Smooth muscle cell (in vitro differentiated cells): ENCODE results near the gene TRAF2. TPM values are rescaled to one million over a fixed set of nuclear protein-coding genes. Genes with fewer than 3 reads are reported as not detected.

Experiments used
- DNase-seq: peaks from one replicate; lab custom pipeline; 2025; ENCODE audit not compliant: unreplicated experiment; lab: John Stamatoyannopoulos, UW
- H2AFZ ChIP-seq: fragments of 200-600 bp; sonication (generic); 2 replicates; pipeline ENCODE4 v1.6.0; 2016; ENCODE audit warnings: antibody characterized with exemption, low read depth, mild to moderate bottlenecking
- H3F3A ChIP-seq: fragments of 200-600 bp; sonication (generic); 2 replicates; pipeline ENCODE4 v1.6.0; 2017; ENCODE audit warnings: antibody characterized with exemption, low read depth
- H3K27ac ChIP-seq: fragments of 200-600 bp; sonication (generic); 2 replicates; pipeline ENCODE4 v1.5.1; 2016; ENCODE audit warnings: low read depth, mild to moderate bottlenecking
- H3K27me3 ChIP-seq: fragments of 200-600 bp; sonication (generic); 2 replicates; pipeline ENCODE4 v1.6.1; 2016; ENCODE audit warnings: low read depth, mild to moderate bottlenecking
- H3K36me3 ChIP-seq: fragments of 200-600 bp; sonication (generic); 2 replicates; pipeline ENCODE4 v1.5.1; 2016; ENCODE audit warnings: low read depth
- H3K4me1 ChIP-seq: fragments of 200-600 bp; sonication (generic); 2 replicates; pipeline ENCODE4 v1.5.1; 2016; ENCODE audit warnings: low read depth
- H3K4me2 ChIP-seq: fragments of 200-600 bp; sonication (generic); 2 replicates; pipeline ENCODE4 v1.6.0; 2016; ENCODE audit warnings: mild to moderate bottlenecking
- H3K4me3 ChIP-seq: fragments of 200-600 bp; sonication (generic); 2 replicates; pipeline ENCODE4 v1.5.1; 2016; ENCODE audit warnings: mild to moderate bottlenecking
- H3K79me2 ChIP-seq: fragments of 200-600 bp; sonication (generic); 2 replicates; pipeline ENCODE4 v1.6.0; 2016; ENCODE audit warnings: low read depth, mild to moderate bottlenecking
- H3K9ac ChIP-seq: fragments of 200-600 bp; sonication (generic); 2 replicates; pipeline ENCODE4 v1.6.0; 2016; ENCODE audit warnings: low read depth
- H3K9me3 ChIP-seq: fragments of 200-600 bp; sonication (generic); replicated peaks from 2 replicates; pipeline ENCODE4 v1.5.1; 2016; ENCODE audit warnings: low read depth
- H4K20me1 ChIP-seq: fragments of 200-600 bp; sonication (generic); 2 replicates; pipeline ENCODE4 v1.6.0; 2016; ENCODE audit warnings: low read depth
- WGBS: methylation state at CpG from one replicate; pipeline ENCODE4 v1.1.7; 2016; ENCODE audit warnings: low lambda C conversion rate; 5-methylcytosine and 5-hydroxymethylcytosine counted together
- polyA plus RNA-seq: library from polyadenylated mRNA; unstranded; fragments of >200 nt; fragmentation: Nextera tagmentation; extraction: Ambion mirVana; gene quantifications from 2 replicates; pipeline ENCODE4 v1.2.1, GENCODE V29; 2016
- total RNA-seq: library from RNA; depleted of rRNA; stranded (reverse); fragments of >200 nt; gene quantifications from 2 replicates; pipeline ENCODE4 v1.2.3, GENCODE V29; 2014
- TF ChIP-seq, protein P1 (sequence below): fragments of 200-600 bp; sonication (generic); IDR thresholded peaks from 2 replicates; pipeline ENCODE4 v1.5.1; 2017; ENCODE audit warnings: borderline replicate concordance, mild to moderate bottlenecking, antibody characterized with exemption; ENCODE audit not compliant: insufficient read depth, poor library complexity, severe bottlenecking

The TRAF2 gene
- total and polyA plus RNA-seq, 2 experiments from 2014 or later, result 7.0 to 15.9 TPM

DNA sequence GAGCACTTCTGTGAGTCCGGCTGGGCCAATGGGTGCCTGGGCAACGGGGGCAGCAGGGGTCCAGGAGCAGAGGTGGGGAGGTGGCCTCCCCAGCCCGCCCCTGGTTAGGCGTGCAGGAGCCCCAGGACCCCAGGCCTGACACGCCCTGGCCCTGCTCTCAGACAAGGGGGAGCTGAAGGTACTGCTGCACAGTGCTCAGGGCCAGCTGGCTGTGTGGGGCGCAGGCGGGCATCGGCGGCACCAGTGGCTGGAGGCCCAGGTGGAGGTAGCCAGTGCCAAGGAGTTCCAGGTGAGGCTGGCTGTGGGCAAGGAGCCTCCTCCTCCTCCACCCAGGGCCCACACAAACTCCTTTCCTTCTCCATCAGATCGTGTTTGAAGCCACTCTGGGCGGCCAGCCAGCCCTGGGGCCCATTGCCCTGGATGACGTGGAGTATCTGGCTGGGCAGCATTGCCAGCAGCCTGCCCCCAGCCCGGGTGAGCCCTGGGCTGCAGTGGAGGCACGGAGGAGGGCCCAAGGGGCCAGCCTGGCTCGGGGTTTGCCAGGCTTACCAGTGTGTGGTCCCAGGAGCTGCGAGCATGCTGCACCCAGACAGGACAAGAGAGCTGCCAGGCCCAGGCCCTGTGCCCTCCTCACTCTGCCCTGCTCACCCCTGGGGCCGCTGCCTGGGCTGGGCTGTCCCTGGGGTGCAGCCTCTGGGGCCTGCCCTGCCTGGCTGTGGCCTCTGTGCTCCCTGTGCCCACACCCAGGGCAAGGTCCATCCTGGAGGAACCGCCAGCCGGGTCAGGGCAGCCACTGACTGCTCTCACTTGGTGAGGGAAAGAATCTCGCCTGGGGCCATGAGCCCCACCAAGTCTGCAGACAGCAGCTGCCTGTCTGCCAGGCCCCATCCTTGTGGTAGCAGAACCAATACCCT lies 27.2 kb upstream of the TRAF2 start:
- H3K4me1 ChIP-seq, result no peaks in the 10 kb centered on the region
- no peak overlapping the region for H2AFZ ChIP-seq
- no peaks in the 10 kb centered on the region for H3K27me3 ChIP-seq
- no peak for DNase-seq
- TF ChIP-seq, protein P1, sequence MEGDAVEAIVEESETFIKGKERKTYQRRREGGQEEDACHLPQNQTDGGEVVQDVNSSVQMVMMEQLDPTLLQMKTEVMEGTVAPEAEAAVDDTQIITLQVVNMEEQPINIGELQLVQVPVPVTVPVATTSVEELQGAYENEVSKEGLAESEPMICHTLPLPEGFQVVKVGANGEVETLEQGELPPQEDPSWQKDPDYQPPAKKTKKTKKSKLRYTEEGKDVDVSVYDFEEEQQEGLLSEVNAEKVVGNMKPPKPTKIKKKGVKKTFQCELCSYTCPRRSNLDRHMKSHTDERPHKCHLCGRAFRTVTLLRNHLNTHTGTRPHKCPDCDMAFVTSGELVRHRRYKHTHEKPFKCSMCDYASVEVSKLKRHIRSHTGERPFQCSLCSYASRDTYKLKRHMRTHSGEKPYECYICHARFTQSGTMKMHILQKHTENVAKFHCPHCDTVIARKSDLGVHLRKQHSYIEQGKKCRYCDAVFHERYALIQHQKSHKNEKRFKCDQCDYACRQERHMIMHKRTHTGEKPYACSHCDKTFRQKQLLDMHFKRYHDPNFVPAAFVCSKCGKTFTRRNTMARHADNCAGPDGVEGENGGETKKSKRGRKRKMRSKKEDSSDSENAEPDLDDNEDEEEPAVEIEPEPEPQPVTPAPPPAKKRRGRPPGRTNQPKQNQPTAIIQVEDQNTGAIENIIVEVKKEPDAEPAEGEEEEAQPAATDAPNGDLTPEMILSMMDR, result no peak
- H3K36me3 ChIP-seq, result no peaks in the 10 kb centered on the region
- WGBS, result 95% methylated on average over 20 of the region's 20 CpGs
- peaks cover 6% of the 10 kb centered on the region for H3K79me2 ChIP-seq
- H3K4me3 ChIP-seq, result no peak overlapping the region
- H3K4me2 ChIP-seq, result no peak overlapping the region
- H3K27ac ChIP-seq, result no peak overlapping the region
- no peak overlapping the region for H3K9ac ChIP-seq
- no peaks in the 10 kb centered on the region for H3F3A ChIP-seq
- peaks cover 25% of the 10 kb centered on the region for H4K20me1 ChIP-seq
- H3K9me3 ChIP-seq, result no peaks in the 10 kb centered on the region

DNA sequence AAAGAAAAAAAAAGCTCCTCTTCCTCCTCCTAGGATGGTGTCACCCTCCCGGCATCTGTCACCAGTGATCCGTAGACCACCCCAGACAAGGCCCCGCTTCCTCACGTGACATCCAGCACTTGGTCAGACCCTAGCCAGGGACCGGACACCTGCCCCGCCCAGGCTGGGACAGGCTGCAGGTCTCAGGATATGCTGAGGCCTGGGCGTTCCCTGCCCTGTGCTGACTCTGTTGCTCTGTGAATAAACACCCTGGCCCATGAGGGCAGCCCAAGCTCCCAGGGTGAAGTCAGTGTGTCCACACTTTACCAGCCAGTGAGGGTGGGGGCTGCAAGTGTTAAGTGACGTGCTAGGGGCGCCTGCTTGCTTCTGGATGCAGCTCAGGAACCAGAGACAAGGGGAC lies 25.8 kb upstream of the TRAF2 start:
- Histone ChIP-seq H3K79me2 (peaks cover 20% of the 10 kb centered on the region), H3K36me3 (no peaks in the 10 kb centered on the region), H3K9ac (no peak overlapping the region), H3K27ac (no peak overlapping the region), H3F3A (no peaks in the 10 kb centered on the region), H3K27me3 (no peaks in the 10 kb centered on the region), H4K20me1 (peaks cover 39% of the 10 kb centered on the region), H3K4me3 (no peak overlapping the region), H3K4me2 (no peak overlapping the region), H3K4me1 (no peaks in the 10 kb centered on the region), H2AFZ (no peak overlapping the region), H3K9me3 (no peaks in the 10 kb centered on the region)
- TF ChIP-seq, protein P1, result no peak
- DNase-seq, result no peak
- 90% methylated on average over 9 of the region's 9 CpGs for WGBS

DNA sequence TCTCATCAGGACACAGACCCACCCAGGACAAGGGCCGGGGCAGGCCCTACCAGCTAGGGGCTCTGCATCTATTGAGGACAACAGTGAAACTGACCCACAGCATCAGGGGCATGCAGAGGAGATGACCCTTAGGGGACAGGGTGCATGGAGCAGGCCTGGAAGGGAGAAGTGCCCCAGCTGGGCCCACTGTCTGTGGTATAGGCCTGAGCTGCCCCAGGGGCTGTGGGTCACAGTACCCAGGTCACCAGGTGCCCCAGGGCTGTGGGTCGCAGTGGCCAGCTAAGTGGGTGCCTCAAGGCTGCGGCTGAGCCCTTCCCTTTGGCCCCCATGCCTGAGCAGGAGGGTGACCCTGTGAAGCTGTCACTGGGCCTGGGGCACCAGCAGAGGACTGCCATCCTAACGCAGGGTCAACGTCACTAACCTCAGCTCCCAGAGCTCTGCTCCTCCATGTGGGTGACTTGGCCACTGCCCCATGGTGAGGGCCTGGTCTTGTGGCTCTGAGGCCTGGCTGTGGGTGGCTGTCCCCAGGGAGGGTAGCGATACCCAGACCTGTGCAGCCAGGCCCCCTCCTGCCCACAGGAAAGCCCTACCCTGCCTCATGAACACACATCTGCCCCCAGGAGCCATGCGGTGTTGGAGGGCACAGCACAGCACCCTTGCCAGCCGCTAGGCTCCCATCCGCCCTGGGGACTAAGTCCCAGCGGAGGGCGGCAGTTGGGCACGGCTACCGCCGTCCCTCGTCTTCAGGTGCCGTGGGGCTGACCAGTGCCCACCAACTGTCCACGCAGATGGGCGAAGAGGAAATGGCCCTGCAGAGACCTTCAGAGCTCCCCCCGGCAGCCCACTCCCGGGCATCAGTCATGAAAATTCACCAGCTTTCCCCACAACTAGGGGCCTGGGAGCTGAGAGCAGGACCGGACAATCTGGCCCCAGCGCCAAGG lies 25.1 kb upstream of the TRAF2 start:
- H3K27ac ChIP-seq, result no peak overlapping the region
- no peak overlapping the region for H2AFZ ChIP-seq
- 98% methylated on average over 22 of the region's 22 CpGs for WGBS
- H3K4me2 ChIP-seq, result no peak overlapping the region
- no peak overlapping the region for H3K9ac ChIP-seq
- H3F3A ChIP-seq, result no peaks in the 10 kb centered on the region
- H3K9me3 ChIP-seq, result no peaks in the 10 kb centered on the region
- TF ChIP-seq, protein P1, result no peak
- peaks cover 27% of the 10 kb centered on the region for H3K79me2 ChIP-seq
- no peaks in the 10 kb centered on the region for H3K36me3 ChIP-seq
- no peaks in the 10 kb centered on the region for H3K27me3 ChIP-seq
- H4K20me1 ChIP-seq, result peaks cover 39% of the 10 kb centered on the region
- H3K4me3 ChIP-seq, result no peak overlapping the region
- no peaks in the 10 kb centered on the region for H3K4me1 ChIP-seq
- no peak for DNase-seq
